MM.1S (cell line): Measurements from ENCODE around the gene CLCNKB.

Experiments used
- DNase-seq: peaks from one replicate; pipeline ENCODE4 v3.0.0-alpha.2; 2015
- H2AFZ ChIP-seq: fragments of 300-600 bp; sonication (generic); 2 replicates; pipeline ENCODE4 v1.6.0; 2016; ENCODE audit warnings: antibody characterized with exemption, low read length
- H3F3A ChIP-seq: fragments of 300-600 bp; sonication (generic); 2 replicates; pipeline ENCODE4 v1.6.1; 2016; ENCODE audit warnings: mild to moderate bottlenecking, antibody characterized with exemption, low read length, moderate library complexity, mixed read lengths; ENCODE audit not compliant: insufficient read depth
- H3K27ac ChIP-seq: fragments of 300-600 bp; sonication (generic); 2 replicates; pipeline ENCODE4 v1.5.1; 2016; ENCODE audit warnings: mild to moderate bottlenecking, low read length
- H3K27me3 ChIP-seq: fragments of 300-600 bp; sonication (generic); replicated peaks from 2 replicates; pipeline ENCODE4 v1.6.0; 2016; ENCODE audit warnings: low read length; ENCODE audit not compliant: insufficient read depth
- H3K36me3 ChIP-seq: fragments of 300-600 bp; sonication (generic); replicated peaks from 2 replicates; pipeline ENCODE4 v1.6.1; 2016; ENCODE audit warnings: mild to moderate bottlenecking, low read length, mixed read lengths; ENCODE audit not compliant: insufficient read depth
- H3K4me1 ChIP-seq: fragments of 300-600 bp; sonication (generic); 2 replicates; pipeline ENCODE4 v1.6.1; 2016; ENCODE audit warnings: low read length, mixed read lengths
- H3K4me2 ChIP-seq: fragments of 300-600 bp; sonication (generic); 2 replicates; pipeline ENCODE4 v1.6.0; 2016; ENCODE audit warnings: low read depth, low read length
- H3K4me3 ChIP-seq: fragments of 300-600 bp; sonication (generic); 2 replicates; pipeline ENCODE4 v1.5.1; 2016; ENCODE audit warnings: low read length, mixed read lengths
- H3K79me2 ChIP-seq: fragments of 300-600 bp; sonication (generic); 2 replicates; pipeline ENCODE4 v1.6.1; 2016; ENCODE audit warnings: mixed run types, low read length, mixed read lengths
- H3K9ac ChIP-seq: fragments of 300-600 bp; sonication (generic); 2 replicates; pipeline ENCODE4 v1.6.1; 2016; ENCODE audit warnings: low read length, mixed read lengths
- H3K9me2 ChIP-seq: fragments of 300-600 bp; sonication (generic); replicated peaks from 2 replicates; pipeline ENCODE4 v1.6.1; 2016; ENCODE audit warnings: mild to moderate bottlenecking, low read length, mixed read lengths; ENCODE audit not compliant: insufficient read depth
- H3K9me3 ChIP-seq: fragments of 300-600 bp; sonication (generic); replicated peaks from 2 replicates; pipeline ENCODE4 v1.6.1; 2016; ENCODE audit warnings: mild to moderate bottlenecking, low read length, mixed read lengths; ENCODE audit not compliant: insufficient read depth
- H4K20me1 ChIP-seq: fragments of 300-600 bp; sonication (generic); 2 replicates; pipeline ENCODE4 v1.6.1; 2016; ENCODE audit warnings: mild to moderate bottlenecking, low read length, moderate library complexity, mixed read lengths; ENCODE audit not compliant: insufficient read depth
- EZH2 ChIP-seq: fragments of 300-600 bp; sonication (generic); optimal IDR thresholded peaks from 2 replicates; pipeline ENCODE3; 2017; ENCODE audit warnings: low read depth, mild to moderate bottlenecking, antibody characterized with exemption, low read length, mixed read lengths
- EZH2phosphoT487 ChIP-seq: fragments of 300-600 bp; sonication (generic); IDR thresholded peaks from 2 replicates; pipeline ENCODE4 v1.6.1; 2018; ENCODE audit warnings: antibody characterized with exemption, low read length
- TF ChIP-seq, protein P1 (sequence below): fragments of 300-600 bp; sonication (generic); IDR thresholded peaks from 2 replicates; pipeline ENCODE4 v1.5.1; 2016; ENCODE audit warnings: antibody characterized with exemption, low read length, mixed read lengths

CLCNKB gene

DNA sequence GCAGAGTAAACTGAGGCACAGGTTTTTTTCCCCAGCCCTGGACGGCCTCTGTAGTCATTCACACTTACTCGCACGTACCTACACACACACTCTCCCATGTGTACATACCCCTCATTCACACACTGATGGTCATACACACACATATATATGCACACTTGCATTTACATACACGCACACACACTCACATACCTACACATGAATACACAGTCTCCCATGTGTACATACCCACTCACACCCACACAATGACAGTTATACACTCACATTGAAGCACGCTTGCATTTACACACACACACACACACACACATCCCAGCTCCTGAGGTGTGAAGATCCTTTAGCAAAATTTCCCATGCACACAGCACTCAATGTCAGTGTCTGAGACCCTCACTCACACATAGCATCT, 30.6 kb downstream of the CLCNKB start:
- Histone ChIP-seq H3K4me1 (peaks cover 6% of the 10 kb centered on the region), H3K4me2 (peak overlapping the region; percentile 91), H3K27me3 (peaks cover 4% of the 10 kb centered on the region), H3K9ac (peak overlapping the region; percentile 55; the same call in 1 of the 2 replicates), H2AFZ (peak overlapping the region; percentile 89), H4K20me1 (no peaks in the 10 kb centered on the region), H3K79me2 (no peaks in the 10 kb centered on the region), H3F3A (peaks cover 8% of the 10 kb centered on the region; the same call in 1 of the 2 replicates), H3K9me3 (no peaks in the 10 kb centered on the region), H3K9me2 (no peaks in the 10 kb centered on the region), H3K27ac (peak overlapping the region; percentile 74; the same call in 1 of the 2 replicates), H3K4me3 (peak overlapping the region; percentile 64), H3K36me3 (no peaks in the 10 kb centered on the region)
- no peak for DNase-seq
- TF ChIP-seq EZH2 (no peak), EZH2phosphoT487 (no peak)
- TF ChIP-seq, protein P1, sequence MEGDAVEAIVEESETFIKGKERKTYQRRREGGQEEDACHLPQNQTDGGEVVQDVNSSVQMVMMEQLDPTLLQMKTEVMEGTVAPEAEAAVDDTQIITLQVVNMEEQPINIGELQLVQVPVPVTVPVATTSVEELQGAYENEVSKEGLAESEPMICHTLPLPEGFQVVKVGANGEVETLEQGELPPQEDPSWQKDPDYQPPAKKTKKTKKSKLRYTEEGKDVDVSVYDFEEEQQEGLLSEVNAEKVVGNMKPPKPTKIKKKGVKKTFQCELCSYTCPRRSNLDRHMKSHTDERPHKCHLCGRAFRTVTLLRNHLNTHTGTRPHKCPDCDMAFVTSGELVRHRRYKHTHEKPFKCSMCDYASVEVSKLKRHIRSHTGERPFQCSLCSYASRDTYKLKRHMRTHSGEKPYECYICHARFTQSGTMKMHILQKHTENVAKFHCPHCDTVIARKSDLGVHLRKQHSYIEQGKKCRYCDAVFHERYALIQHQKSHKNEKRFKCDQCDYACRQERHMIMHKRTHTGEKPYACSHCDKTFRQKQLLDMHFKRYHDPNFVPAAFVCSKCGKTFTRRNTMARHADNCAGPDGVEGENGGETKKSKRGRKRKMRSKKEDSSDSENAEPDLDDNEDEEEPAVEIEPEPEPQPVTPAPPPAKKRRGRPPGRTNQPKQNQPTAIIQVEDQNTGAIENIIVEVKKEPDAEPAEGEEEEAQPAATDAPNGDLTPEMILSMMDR = no peak

DNA sequence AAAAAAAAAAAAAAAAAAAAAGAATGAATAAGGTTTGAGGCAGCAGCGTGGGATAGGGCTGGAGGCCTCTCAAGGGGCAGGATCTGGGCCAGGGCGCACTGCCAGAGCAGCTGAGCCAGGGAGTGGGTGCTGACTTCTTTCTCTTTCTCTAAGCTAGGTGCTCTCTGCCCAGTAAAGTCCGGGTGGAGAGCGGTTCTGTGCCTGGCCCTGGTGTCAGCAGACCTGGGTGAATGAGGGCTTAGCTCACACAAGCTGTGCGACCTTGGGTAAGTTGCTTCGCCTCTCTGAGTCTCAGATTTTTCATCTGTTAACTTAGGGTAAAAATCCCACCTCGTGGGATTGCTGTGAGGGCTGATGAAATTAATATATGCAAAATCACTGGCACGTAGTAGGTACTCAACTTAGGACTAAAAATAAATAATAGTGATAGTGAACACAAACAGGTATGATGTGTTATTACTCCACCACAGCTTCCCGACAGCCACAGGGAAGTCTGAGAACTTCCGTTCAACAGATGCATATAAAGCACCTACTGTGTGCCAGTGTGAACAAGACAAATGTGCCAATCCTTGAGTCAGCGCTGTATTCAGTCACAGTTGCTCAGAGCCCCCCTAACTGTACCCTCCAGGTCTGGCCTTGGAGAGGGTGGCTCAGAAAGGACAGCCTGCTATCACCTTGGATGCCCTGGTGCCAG, 31.9 kb downstream of the CLCNKB start:
- no peak for DNase-seq
- H3K9ac ChIP-seq = no peak overlapping the region
- H3K4me2 ChIP-seq = no peak overlapping the region
- no peak overlapping the region for H3K4me3 ChIP-seq
- no peak overlapping the region for H2AFZ ChIP-seq
- H3K27me3 ChIP-seq = peaks cover 4% of the 10 kb centered on the region
- H3K4me1 ChIP-seq = peaks cover 6% of the 10 kb centered on the region
- H3K27ac ChIP-seq = no peak overlapping the region
- H3K9me2 ChIP-seq = no peaks in the 10 kb centered on the region
- TF ChIP-seq, protein P1 = no peak
- TF ChIP-seq EZH2phosphoT487 (no peak), EZH2 (no peak)
- no peaks in the 10 kb centered on the region for H3K79me2 ChIP-seq
- H4K20me1 ChIP-seq = no peaks in the 10 kb centered on the region
- H3F3A ChIP-seq = peaks cover 8% of the 10 kb centered on the region; the same call in 1 of the 2 replicates
- no peaks in the 10 kb centered on the region for H3K36me3 ChIP-seq
- no peaks in the 10 kb centered on the region for H3K9me3 ChIP-seq

- Histone ChIP-seq H3K79me2 (no peaks in the 10 kb centered on the region), H2AFZ (no peak overlapping the region), H3K27ac (no peak overlapping the region), H3K9ac (no peak overlapping the region), H3K4me3 (no peak overlapping the region), H3K27me3 (peaks cover 4% of the 10 kb centered on the region), H3K9me3 (no peaks in the 10 kb centered on the region), H4K20me1 (no peaks in the 10 kb centered on the region), H3K4me2 (no peak overlapping the region), H3K9me2 (no peaks in the 10 kb centered on the region), H3F3A (peaks cover 8% of the 10 kb centered on the region; the same call in 1 of the 2 replicates), H3K36me3 (no peaks in the 10 kb centered on the region), H3K4me1 (peaks cover 6% of the 10 kb centered on the region)
- TF ChIP-seq, protein P1 = no peak
- TF ChIP-seq EZH2 (no peak), EZH2phosphoT487 (no peak)
- no peak for DNase-seq
These were observed 32.7 kb downstream of the CLCNKB start for GRCh38 chr1:16076031-16076864.
